ENCODE data around the gene CIB4. TPM values are rescaled to one million over a fixed set of nuclear protein-coding genes. Genes with fewer than 3 reads are reported as not detected.

Gene CIB4
- polyA plus RNA-seq, 3 donors: 0.16 TPM; not detected in 2

GRCh38 chr2:26630669-26631360 lies 10.4 kb downstream of the CIB4 start:
- H3K27ac ChIP-seq (ENCODE audit: low read depth, low read length): no peak overlapping the region
- 81 to 90% (median 85%) methylated on average over 10 of the region's 10 CpGs for WGBS, 3 donors

- WGBS, 3 donors: 86 to 91% (median 90%) methylated on average over 4 of the region's 4 CpGs
- no peak overlapping the region for H3K27ac ChIP-seq (ENCODE audit: low read depth, low read length)
Observed at GRCh38 chr2:26630235-26630634, 10.9 kb downstream of the CIB4 start.

- 76 to 86% (median 80%) methylated on average over 10 of the region's 10 CpGs for WGBS, 3 donors
- no peak overlapping the region for H3K27ac ChIP-seq (ENCODE audit: low read depth, low read length)
Observed at GRCh38 chr2:26629751-26630150, 11.4 kb downstream of the CIB4 start.

GRCh38 chr2:26629346-26629630 lies 11.9 kb downstream of the CIB4 start:
- no peak overlapping the region for H3K27ac ChIP-seq (ENCODE audit: low read depth, low read length)
- 86 to 91% (median 87%) methylated on average over 5 of the region's 5 CpGs for WGBS, 3 donors

- no peak overlapping the region for H3K27ac ChIP-seq (ENCODE audit: low read depth, low read length)
- 86 to 92% (median 88%) methylated on average over 9 of the region's 9 CpGs for WGBS, 3 donors
Observed at GRCh38 chr2:26628561-26629345, 12.4 kb downstream of the CIB4 start.

- WGBS, 3 donors: 79 to 88% (median 82%) methylated on average over 10 of the region's 10 CpGs
- no peak overlapping the region for H3K27ac ChIP-seq (ENCODE audit: low read depth, low read length)
Observed at GRCh38 chr2:26627350-26628105, 13.6 kb downstream of the CIB4 start.

- no peak overlapping the region for H3K27ac ChIP-seq (ENCODE audit: low read depth, low read length)
- 90 to 94% (median 91%) methylated on average over 3 of the region's 3 CpGs for WGBS, 3 donors
Observed at GRCh38 chr2:26626606-26627005, 14.6 kb downstream of the CIB4 start.

- 72 to 88% (median 74%) methylated on average over 19 of the region's 19 CpGs for WGBS, 3 donors
- no peak overlapping the region for H3K27ac ChIP-seq (ENCODE audit: low read depth, low read length)
Observed at GRCh38 chr2:26623541-26624495, 17.3 kb downstream of the CIB4 start.

- no peak overlapping the region for H3K27ac ChIP-seq (ENCODE audit: low read depth, low read length)
- 95 to 99% (median 96%) methylated on average over 5 of the region's 5 CpGs for WGBS, 3 donors
Observed at GRCh38 chr2:26621469-26622199, 19.5 kb downstream of the CIB4 start.

GRCh38 chr2:26620031-26620605 lies 21.0 kb downstream of the CIB4 start:
- no peak overlapping the region for H3K27ac ChIP-seq (ENCODE audit: low read depth, low read length)
- WGBS, 3 donors: 64 to 71% (median 68%) methylated on average over 14 of the region's 14 CpGs

- no peak overlapping the region for H3K27ac ChIP-seq (ENCODE audit: low read depth, low read length)
- WGBS, 3 donors: 36 to 71% (median 44%) methylated on average over 8 of the region's 8 CpGs
Observed at GRCh38 chr2:26619521-26619951, 21.6 kb downstream of the CIB4 start.

- no peak overlapping the region for H3K27ac ChIP-seq (ENCODE audit: low read depth, low read length)
- WGBS, 3 donors: 68 to 78% (median 73%) methylated on average over 11 of the region's 11 CpGs
Observed at GRCh38 chr2:26619096-26619495, 22.1 kb downstream of the CIB4 start.

GRCh38 chr2:26618611-26619010 lies 22.6 kb downstream of the CIB4 start:
- WGBS, 3 donors: 93 to 96% (median 94%) methylated on average over 10 of the region's 10 CpGs
- no peak overlapping the region for H3K27ac ChIP-seq (ENCODE audit: low read depth, low read length)

GRCh38 chr2:26617588-26618083 lies 23.5 kb downstream of the CIB4 start:
- WGBS, 3 donors: 71 to 91% (median 78%) methylated on average over 7 of the region's 7 CpGs
- H3K27ac ChIP-seq (ENCODE audit: low read depth, low read length): no peak overlapping the region

GRCh38 chr2:26616706-26617587 lies 24.2 kb downstream of the CIB4 start:
- WGBS, 3 donors: 81 to 84% (median 84%) methylated on average over 10 of the region's 10 CpGs
- no peak overlapping the region for H3K27ac ChIP-seq (ENCODE audit: low read depth, low read length)

All from adipose tissue (tissue), 3 donors.